Activated naive CD4-positive, alpha-beta T cell treated with anti-CD3 and anti-CD28 coated beads, Interleukin-2, amount 50 U/mL, for 24 hours (primary cell): Measurements from ENCODE around the gene ZNF442.
A peak's percentile ranks its signal among the peaks of the same experiment; 100 is the strongest.
"Not testable (repeated sequence)": the region's sequence is repeated elsewhere in the genome, so short reads cannot be mapped to it uniquely, and the experiment has no call there.

Experiments
- H3K27ac Mint-ChIP-seq: one replicate; pipeline ENCODE4 v1.8.0; 2021; ENCODE audit warnings: mild to moderate bottlenecking, mixed read lengths
- H3K27me3 Mint-ChIP-seq: one replicate; pipeline ENCODE4 v1.8.0; 2021; ENCODE audit warnings: mixed read lengths
- H3K36me3 Mint-ChIP-seq: one replicate; pipeline ENCODE4 v1.8.0; 2021; ENCODE audit warnings: mixed read lengths
- H3K4me1 Mint-ChIP-seq: one replicate; pipeline ENCODE4 v1.8.0; 2021; ENCODE audit warnings: mixed read lengths
- H3K4me3 Mint-ChIP-seq: one replicate; pipeline ENCODE4 v1.8.0; 2021; ENCODE audit warnings: mild to moderate bottlenecking, mixed read lengths
- H3K9me3 Mint-ChIP-seq: one replicate; pipeline ENCODE4 v1.8.0; 2021; ENCODE audit warnings: mixed read lengths

The ZNF442 gene

DNA sequence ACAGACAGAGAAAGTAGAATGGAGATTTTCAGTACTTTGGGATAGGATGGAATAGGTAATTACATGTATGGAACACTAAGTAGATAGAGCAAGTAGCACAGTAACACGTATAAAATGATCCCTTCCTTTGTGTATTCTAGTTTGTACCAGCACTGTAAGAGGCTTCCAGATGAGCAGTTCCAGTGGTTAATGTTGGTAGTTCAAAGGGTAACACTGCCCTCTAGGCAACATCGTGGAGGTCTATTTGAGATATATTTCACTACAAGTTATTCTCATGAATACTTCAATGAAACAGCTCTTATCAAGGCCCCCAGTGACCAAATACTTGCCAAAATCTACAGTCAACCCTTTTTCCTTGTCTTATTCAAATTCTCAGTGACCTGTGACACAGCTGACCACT is 18.6 kb downstream of the ZNF442 start:
- Mint-ChIP-seq H3K4me3 (no peak overlapping the region), H3K36me3 (peaks cover 25% of the 10 kb centered on the region), H3K4me1 (no peaks in the 10 kb centered on the region), H3K27me3 (no peaks in the 10 kb centered on the region), H3K9me3 (peaks cover 11% of the 10 kb centered on the region), H3K27ac (no peak overlapping the region)

- Mint-ChIP-seq H3K27ac (no peak overlapping the region), H3K27me3 (no peaks in the 10 kb centered on the region), H3K4me1 (no peaks in the 10 kb centered on the region), H3K9me3 (peaks cover 4% of the 10 kb centered on the region), H3K4me3 (no peak overlapping the region), H3K36me3 (peaks cover 14% of the 10 kb centered on the region)
Observed at GRCh38 chr19:12345197-12345596, 20.3 kb downstream of the ZNF442 start.

GRCh38 chr19:12333162-12334159 is 32.0 kb downstream of the ZNF442 start, which contains the start of gene ZNF563:
ZNF563 (minus strand) TSS chr19:12333633; CDS start chr19:12333482, 151 bp downstream.
- H3K4me3 Mint-ChIP-seq: peak within 1 kb of the TSS; percentile 97
- H3K27me3 Mint-ChIP-seq: no peaks in the 10 kb centered on the region
- H3K27ac Mint-ChIP-seq: peak within 1 kb of the TSS; percentile 97
- peaks cover 4% of the 10 kb centered on the region for H3K36me3 Mint-ChIP-seq
- H3K4me1 Mint-ChIP-seq: peaks cover 45% of the 10 kb centered on the region
- no peaks in the 10 kb centered on the region for H3K9me3 Mint-ChIP-seq

- H3K4me1 Mint-ChIP-seq: peaks cover 63% of the 10 kb centered on the region
- no peaks in the 10 kb centered on the region for H3K27me3 Mint-ChIP-seq
- H3K27ac Mint-ChIP-seq: peak overlapping the region; percentile 95
- no peaks in the 10 kb centered on the region for H3K9me3 Mint-ChIP-seq
- H3K4me3 Mint-ChIP-seq: peak overlapping the region; percentile 97
- H3K36me3 Mint-ChIP-seq: peaks cover 10% of the 10 kb centered on the region
Observed at GRCh38 chr19:12331211-12331941, 34.1 kb downstream of the ZNF442 start.

DNA sequence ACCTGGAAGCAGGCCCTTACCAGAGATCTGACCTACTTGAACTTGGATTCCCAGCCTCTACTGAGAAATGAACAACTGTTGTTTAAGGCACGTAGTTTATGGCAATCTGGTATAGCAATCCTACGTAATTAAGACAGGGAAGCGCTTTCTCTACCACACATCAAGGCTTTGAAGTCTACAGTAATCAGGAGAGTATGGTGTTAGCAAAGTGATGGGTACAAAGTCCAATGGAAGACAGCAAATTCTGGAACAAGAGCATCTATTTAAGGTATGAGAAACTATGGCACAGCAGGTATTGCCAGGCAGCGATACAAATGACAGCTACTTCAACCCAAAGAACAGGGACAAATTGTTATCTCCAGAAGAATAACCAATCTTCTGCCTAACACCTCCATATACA is 35.1 kb downstream of the ZNF442 start:
- H3K9me3 Mint-ChIP-seq: no peaks in the 10 kb centered on the region
- peaks cover 71% of the 10 kb centered on the region for H3K4me1 Mint-ChIP-seq
- H3K4me3 Mint-ChIP-seq: no peak overlapping the region
- H3K27ac Mint-ChIP-seq: peak overlapping the region; percentile 48
- H3K27me3 Mint-ChIP-seq: no peaks in the 10 kb centered on the region
- H3K36me3 Mint-ChIP-seq: peaks cover 14% of the 10 kb centered on the region

GRCh38 chr19:12325690-12326089 is 39.8 kb downstream of the ZNF442 start:
- Mint-ChIP-seq H3K27me3 (no peaks in the 10 kb centered on the region), H3K27ac (no peak overlapping the region), H3K36me3 (peaks cover 33% of the 10 kb centered on the region), H3K9me3 (no peaks in the 10 kb centered on the region), H3K4me1 (peaks cover 41% of the 10 kb centered on the region), H3K4me3 (no peak overlapping the region)

GRCh38 chr19:12318782-12319413 is 46.6 kb downstream of the ZNF442 start:
- no peak overlapping the region for H3K4me3 Mint-ChIP-seq
- H3K4me1 Mint-ChIP-seq: peaks cover 6% of the 10 kb centered on the region
- peaks cover 51% of the 10 kb centered on the region for H3K36me3 Mint-ChIP-seq
- H3K27ac Mint-ChIP-seq: no peak overlapping the region
- no peaks in the 10 kb centered on the region for H3K27me3 Mint-ChIP-seq
- H3K9me3 Mint-ChIP-seq: peaks cover 13% of the 10 kb centered on the region

DNA sequence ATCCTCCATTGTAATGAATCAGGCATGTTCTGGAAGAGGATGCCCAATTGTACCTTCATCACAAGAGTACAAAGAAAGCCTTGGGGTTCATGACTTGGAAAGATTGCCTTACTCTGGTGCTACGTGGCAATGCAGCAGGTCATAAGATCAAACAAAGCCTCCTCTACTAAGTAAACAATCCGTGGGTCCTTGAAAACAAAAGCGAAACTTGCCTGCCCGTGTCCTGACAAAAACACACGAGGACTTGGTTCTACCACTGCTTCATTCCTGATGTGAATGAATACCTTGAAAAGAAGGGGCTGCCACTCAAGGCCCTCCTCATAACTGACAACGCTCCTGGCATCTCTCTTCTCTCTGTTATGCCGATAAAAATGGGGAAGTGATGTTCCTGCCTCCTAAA is 50.9 kb downstream of the ZNF442 start:
- no peak overlapping the region for H3K4me3 Mint-ChIP-seq
- H3K9me3 Mint-ChIP-seq: peaks cover 13% of the 10 kb centered on the region
- peaks cover 10% of the 10 kb centered on the region for H3K4me1 Mint-ChIP-seq
- no peaks in the 10 kb centered on the region for H3K27me3 Mint-ChIP-seq
- H3K36me3 Mint-ChIP-seq: peaks cover 36% of the 10 kb centered on the region
- no peak overlapping the region for H3K27ac Mint-ChIP-seq

GRCh38 chr19:12308891-12309290 is 56.6 kb downstream of the ZNF442 start:
- H3K4me1 Mint-ChIP-seq, H3K9me3 Mint-ChIP-seq, H3K36me3 Mint-ChIP-seq, H3K27ac Mint-ChIP-seq, H3K4me3 Mint-ChIP-seq, H3K27me3 Mint-ChIP-seq: not testable (repeated sequence)
